Vagina (tissue), 2 donors: ENCODE results near the gene CHD6.

Source experiments
- POLR2A ChIP-seq, 2 donors: fragments of 450-650 bp; IDR thresholded peaks; one replicate each; pipeline ENCODE4 v1.6.1; 2017; ENCODE audit warnings: antibody characterized with exemption in 2 of 2, mild to moderate bottlenecking in 2 of 2, moderate library complexity in 2 of 2
- POLR2AphosphoS5 ChIP-seq, 2 donors: sonication (generic); formaldehyde crosslinking; IDR thresholded peaks; one replicate each; pipeline ENCODE4 v1.9.0; 2017; ENCODE audit warnings: antibody characterized with exemption in 2 of 2, mild to moderate bottlenecking in 2 of 2, low read depth in 1 of 2; ENCODE audit not compliant: insufficient read depth in 1 of 2
- TF ChIP-seq, protein P1 (sequence below), 3 experiments: fragments of 450-650 bp in 2 of 3; fragments of 200-600 bp in 1 of 3; sonication (generic) in 1 of 3; IDR thresholded peaks; one replicate each; pipeline ENCODE4 v1.5.1; 2017 to 2019; ENCODE audit warnings: antibody characterized with exemption in 3 of 3, mild to moderate bottlenecking in 2 of 3, moderate library complexity in 2 of 3

GRCh38 chr20:41551011-41551705 is 67.0 kb downstream of the CHD6 start:
- TF ChIP-seq, protein P1, sequence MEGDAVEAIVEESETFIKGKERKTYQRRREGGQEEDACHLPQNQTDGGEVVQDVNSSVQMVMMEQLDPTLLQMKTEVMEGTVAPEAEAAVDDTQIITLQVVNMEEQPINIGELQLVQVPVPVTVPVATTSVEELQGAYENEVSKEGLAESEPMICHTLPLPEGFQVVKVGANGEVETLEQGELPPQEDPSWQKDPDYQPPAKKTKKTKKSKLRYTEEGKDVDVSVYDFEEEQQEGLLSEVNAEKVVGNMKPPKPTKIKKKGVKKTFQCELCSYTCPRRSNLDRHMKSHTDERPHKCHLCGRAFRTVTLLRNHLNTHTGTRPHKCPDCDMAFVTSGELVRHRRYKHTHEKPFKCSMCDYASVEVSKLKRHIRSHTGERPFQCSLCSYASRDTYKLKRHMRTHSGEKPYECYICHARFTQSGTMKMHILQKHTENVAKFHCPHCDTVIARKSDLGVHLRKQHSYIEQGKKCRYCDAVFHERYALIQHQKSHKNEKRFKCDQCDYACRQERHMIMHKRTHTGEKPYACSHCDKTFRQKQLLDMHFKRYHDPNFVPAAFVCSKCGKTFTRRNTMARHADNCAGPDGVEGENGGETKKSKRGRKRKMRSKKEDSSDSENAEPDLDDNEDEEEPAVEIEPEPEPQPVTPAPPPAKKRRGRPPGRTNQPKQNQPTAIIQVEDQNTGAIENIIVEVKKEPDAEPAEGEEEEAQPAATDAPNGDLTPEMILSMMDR (IDR thresholded peaks at IDR 0.05) = no peak
- no peak for TF ChIP-seq POLR2AphosphoS5 (IDR thresholded peaks at IDR 0.05; ENCODE audit: insufficient read depth in 1 of 2, low read depth in 1 of 2)
- TF ChIP-seq POLR2A (IDR thresholded peaks at IDR 0.05) = no peak
